HepG2 (cell line): Measurements from ENCODE around the gene FUT6. TPM values are rescaled to one million over a fixed set of nuclear protein-coding genes. Genes with fewer than 3 reads are reported as not detected.

Experiments used
- CAMTA2 ChIP-seq: sonication (generic); formaldehyde crosslinking; IDR thresholded peaks from 2 replicates; pipeline ENCODE4 v1.4.0; 2020; ENCODE audit warnings: mild to moderate bottlenecking, missing genetic modification reagents, borderline replicate concordance
- CBFB ChIP-seq: sonication (generic); formaldehyde crosslinking; IDR thresholded peaks from 2 replicates; pipeline ENCODE4 v1.4.0; 2020; ENCODE audit warnings: missing genetic modification reagents
- GATAD2A ChIP-seq: IDR thresholded peaks from 2 replicates; pipeline ENCODE4 v1.6.1; 2016
- HES4 ChIP-seq: sonication (generic); formaldehyde crosslinking; IDR thresholded peaks from 2 replicates; pipeline ENCODE4 v1.9.0; 2021; ENCODE audit warnings: mild to moderate bottlenecking, missing genetic modification reagents, borderline replicate concordance
- KLF9 ChIP-seq: IDR thresholded peaks from 2 replicates; pipeline ENCODE4 v1.6.1; 2016; ENCODE audit warnings: low read depth
- PITX1 ChIP-seq: sonication (generic); formaldehyde crosslinking; IDR thresholded peaks from 2 replicates; pipeline ENCODE4 v1.5.1; 2020; ENCODE audit warnings: mild to moderate bottlenecking, missing genetic modification reagents
- SIX1 ChIP-seq: sonication (generic); formaldehyde crosslinking; IDR thresholded peaks from 2 replicates; pipeline ENCODE4 v1.4.0; 2020; ENCODE audit warnings: missing genetic modification reagents, borderline replicate concordance
- SMAD3 ChIP-seq: sonication (generic); formaldehyde crosslinking; IDR thresholded peaks from 2 replicates; pipeline ENCODE4 v1.4.0; 2020; ENCODE audit warnings: missing genetic modification reagents
- SOX6 ChIP-seq, 2 experiments: fragments of 450-650 bp in 1 of 2; sonication (generic) in 1 of 2; formaldehyde crosslinking in 1 of 2; IDR thresholded peaks; 2 replicates each; pipeline versions ENCODE4 v1.4.0 to v1.6.1; 2017 to 2020; ENCODE audit warnings: antibody characterized with exemption in 1 of 2, mild to moderate bottlenecking in 1 of 2, missing genetic modification reagents in 1 of 2
- SP4 ChIP-seq: sonication (generic); formaldehyde crosslinking; IDR thresholded peaks from 2 replicates; pipeline ENCODE4 v1.8.1; 2023; ENCODE audit warnings: mild to moderate bottlenecking, missing genetic modification reagents
- ZMAT5 ChIP-seq: sonication (generic); formaldehyde crosslinking; IDR thresholded peaks from 2 replicates; pipeline ENCODE4 v1.5.0; 2020; ENCODE audit warnings: mild to moderate bottlenecking, low read depth, missing genetic modification reagents, borderline replicate concordance
- ZMYM4 ChIP-seq: sonication (generic); formaldehyde crosslinking; IDR thresholded peaks from 2 replicates; pipeline ENCODE4 v1.8.1; 2023; ENCODE audit warnings: mild to moderate bottlenecking, missing genetic modification reagents
- ZNF234 ChIP-seq: sonication (generic); formaldehyde crosslinking; conservative IDR thresholded peaks from 2 replicates; pipeline ENCODE4 v1.5.1; 2020; ENCODE audit warnings: mild to moderate bottlenecking, missing genetic modification reagents
- ZNF326 ChIP-seq: sonication (generic); formaldehyde crosslinking; IDR thresholded peaks from 2 replicates; pipeline ENCODE4 v1.4.0; 2020; ENCODE audit warnings: missing genetic modification reagents, borderline replicate concordance
- ZNF484 ChIP-seq: sonication (generic); formaldehyde crosslinking; IDR thresholded peaks from 2 replicates; pipeline ENCODE4 v1.5.1; 2020; ENCODE audit warnings: mild to moderate bottlenecking, low read depth, missing genetic modification reagents, borderline replicate concordance
- ZNF883 ChIP-seq: sonication (generic); formaldehyde crosslinking; IDR thresholded peaks from 2 replicates; pipeline ENCODE4 v1.5.1; 2020; ENCODE audit warnings: mild to moderate bottlenecking, missing genetic modification reagents; ENCODE audit errors: not compliant biosample characterization
- polyA plus RNA-seq, 8 experiments: library from polyadenylated mRNA; depleted of rRNA in 3 of 8; stranded (reverse) in 7 of 8; unstranded in 1 of 8; fragments of >200 nt; fragmentation: Illumina TruSeq in 4 of 8; extraction: Trizol in 4 of 8; gene quantifications; 2 replicates each; pipeline versions ENCODE4 v1.2.1 to v1.2.3, GENCODE V29; 2011 to 2016; ENCODE audit warnings: low read depth in 4 of 8, missing spikeins in 1 of 8, mixed read lengths in 1 of 8; ENCODE audit not compliant: insufficient read depth in 1 of 8
- total RNA-seq, 5 experiments: library from RNA; depleted of rRNA; stranded (reverse); fragments of >200 nt; fragmentation: Illumina TruSeq; extraction: Trizol; gene quantifications; 2 replicates each; pipeline ENCODE4 v1.2.3, GENCODE V29; 2016; ENCODE audit warnings: low read depth in 1 of 5
- TF ChIP-seq, protein P1 (sequence below): sonication (generic); formaldehyde crosslinking; IDR thresholded peaks from 2 replicates; pipeline ENCODE4 v1.4.0; 2020; ENCODE audit warnings: mild to moderate bottlenecking, missing genetic modification reagents
- TF ChIP-seq, protein P2 (sequence below): sonication (generic); formaldehyde crosslinking; IDR thresholded peaks from 2 replicates; pipeline ENCODE4 v1.4.0; 2020; ENCODE audit warnings: mild to moderate bottlenecking, missing genetic modification reagents, borderline replicate concordance

FUT6 gene
- total and polyA plus RNA-seq, 2 of the 13 experiments (the other 11 are each of a cell fraction or from before 2014, with no cell fraction given) = 8.2 to 27.7 TPM

DNA sequence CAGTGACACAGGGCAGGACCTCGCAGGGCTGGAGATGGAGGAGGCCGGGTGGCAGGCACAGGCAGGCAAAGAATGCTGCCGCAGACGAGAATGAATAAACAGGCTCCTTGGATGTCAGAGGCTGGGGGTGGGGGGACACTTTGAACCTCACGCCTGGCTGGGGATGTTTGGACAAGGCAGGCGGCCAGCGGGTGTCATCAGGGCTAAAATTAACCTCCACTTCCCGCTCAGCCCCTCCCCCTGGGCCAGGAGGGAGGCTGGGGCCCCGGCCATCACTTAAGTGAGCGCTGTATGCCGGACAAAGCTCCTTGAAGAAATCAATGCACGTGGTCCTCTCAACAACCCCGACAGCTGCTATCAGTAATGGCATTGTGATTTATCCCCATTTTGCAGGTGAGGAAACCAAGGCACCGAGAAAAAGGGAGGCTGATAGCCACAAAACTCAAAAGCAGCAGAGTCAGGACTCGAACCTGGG lies 41.1 kb upstream of the FUT6 start (continued):
- TF ChIP-seq ZMAT5 (no peak), PITX1 (CRISPR knock-in tag) (0 out of 2 replicates have a peak, but pooled peaks have one; percentile 25), KLF9 (CRISPR knock-in tag) (no peak), ZNF234 (CRISPR knock-in tag) (no peak), GATAD2A (CRISPR knock-in tag) (peak; percentile 83), CBFB (CRISPR knock-in tag) (no peak), ZMYM4 (CRISPR knock-in tag) (no peak), ZNF883 (CRISPR knock-in tag) (no peak), ZNF326 (CRISPR knock-in tag) (no peak), ZNF484 (CRISPR knock-in tag) (no peak), SOX6 (IDR thresholded peaks at IDR 0.05) (no peak), SOX6 (CRISPR knock-in tag; IDR thresholded peaks at IDR 0.05) (peak; percentile 91), SMAD3 (CRISPR knock-in tag) (peak; percentile 81; the same call in 1 of the 2 replicates), HES4 (CRISPR knock-in tag) (no peak), CAMTA2 (CRISPR knock-in tag) (no peak), SP4 (CRISPR knock-in tag) (no peak), SIX1 (no peak; the same call in 1 of the 2 replicates)
- TF ChIP-seq, protein P1, sequence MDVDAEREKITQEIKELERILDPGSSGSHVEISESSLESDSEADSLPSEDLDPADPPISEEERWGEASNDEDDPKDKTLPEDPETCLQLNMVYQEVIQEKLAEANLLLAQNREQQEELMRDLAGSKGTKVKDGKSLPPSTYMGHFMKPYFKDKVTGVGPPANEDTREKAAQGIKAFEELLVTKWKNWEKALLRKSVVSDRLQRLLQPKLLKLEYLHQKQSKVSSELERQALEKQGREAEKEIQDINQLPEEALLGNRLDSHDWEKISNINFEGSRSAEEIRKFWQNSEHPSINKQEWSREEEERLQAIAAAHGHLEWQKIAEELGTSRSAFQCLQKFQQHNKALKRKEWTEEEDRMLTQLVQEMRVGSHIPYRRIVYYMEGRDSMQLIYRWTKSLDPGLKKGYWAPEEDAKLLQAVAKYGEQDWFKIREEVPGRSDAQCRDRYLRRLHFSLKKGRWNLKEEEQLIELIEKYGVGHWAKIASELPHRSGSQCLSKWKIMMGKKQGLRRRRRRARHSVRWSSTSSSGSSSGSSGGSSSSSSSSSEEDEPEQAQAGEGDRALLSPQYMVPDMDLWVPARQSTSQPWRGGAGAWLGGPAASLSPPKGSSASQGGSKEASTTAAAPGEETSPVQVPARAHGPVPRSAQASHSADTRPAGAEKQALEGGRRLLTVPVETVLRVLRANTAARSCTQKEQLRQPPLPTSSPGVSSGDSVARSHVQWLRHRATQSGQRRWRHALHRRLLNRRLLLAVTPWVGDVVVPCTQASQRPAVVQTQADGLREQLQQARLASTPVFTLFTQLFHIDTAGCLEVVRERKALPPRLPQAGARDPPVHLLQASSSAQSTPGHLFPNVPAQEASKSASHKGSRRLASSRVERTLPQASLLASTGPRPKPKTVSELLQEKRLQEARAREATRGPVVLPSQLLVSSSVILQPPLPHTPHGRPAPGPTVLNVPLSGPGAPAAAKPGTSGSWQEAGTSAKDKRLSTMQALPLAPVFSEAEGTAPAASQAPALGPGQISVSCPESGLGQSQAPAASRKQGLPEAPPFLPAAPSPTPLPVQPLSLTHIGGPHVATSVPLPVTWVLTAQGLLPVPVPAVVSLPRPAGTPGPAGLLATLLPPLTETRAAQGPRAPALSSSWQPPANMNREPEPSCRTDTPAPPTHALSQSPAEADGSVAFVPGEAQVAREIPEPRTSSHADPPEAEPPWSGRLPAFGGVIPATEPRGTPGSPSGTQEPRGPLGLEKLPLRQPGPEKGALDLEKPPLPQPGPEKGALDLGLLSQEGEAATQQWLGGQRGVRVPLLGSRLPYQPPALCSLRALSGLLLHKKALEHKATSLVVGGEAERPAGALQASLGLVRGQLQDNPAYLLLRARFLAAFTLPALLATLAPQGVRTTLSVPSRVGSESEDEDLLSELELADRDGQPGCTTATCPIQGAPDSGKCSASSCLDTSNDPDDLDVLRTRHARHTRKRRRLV (CRISPR knock-in tag) = 0 out of 2 replicates have a peak, but pooled peaks have one; percentile 59
- TF ChIP-seq, protein P2, sequence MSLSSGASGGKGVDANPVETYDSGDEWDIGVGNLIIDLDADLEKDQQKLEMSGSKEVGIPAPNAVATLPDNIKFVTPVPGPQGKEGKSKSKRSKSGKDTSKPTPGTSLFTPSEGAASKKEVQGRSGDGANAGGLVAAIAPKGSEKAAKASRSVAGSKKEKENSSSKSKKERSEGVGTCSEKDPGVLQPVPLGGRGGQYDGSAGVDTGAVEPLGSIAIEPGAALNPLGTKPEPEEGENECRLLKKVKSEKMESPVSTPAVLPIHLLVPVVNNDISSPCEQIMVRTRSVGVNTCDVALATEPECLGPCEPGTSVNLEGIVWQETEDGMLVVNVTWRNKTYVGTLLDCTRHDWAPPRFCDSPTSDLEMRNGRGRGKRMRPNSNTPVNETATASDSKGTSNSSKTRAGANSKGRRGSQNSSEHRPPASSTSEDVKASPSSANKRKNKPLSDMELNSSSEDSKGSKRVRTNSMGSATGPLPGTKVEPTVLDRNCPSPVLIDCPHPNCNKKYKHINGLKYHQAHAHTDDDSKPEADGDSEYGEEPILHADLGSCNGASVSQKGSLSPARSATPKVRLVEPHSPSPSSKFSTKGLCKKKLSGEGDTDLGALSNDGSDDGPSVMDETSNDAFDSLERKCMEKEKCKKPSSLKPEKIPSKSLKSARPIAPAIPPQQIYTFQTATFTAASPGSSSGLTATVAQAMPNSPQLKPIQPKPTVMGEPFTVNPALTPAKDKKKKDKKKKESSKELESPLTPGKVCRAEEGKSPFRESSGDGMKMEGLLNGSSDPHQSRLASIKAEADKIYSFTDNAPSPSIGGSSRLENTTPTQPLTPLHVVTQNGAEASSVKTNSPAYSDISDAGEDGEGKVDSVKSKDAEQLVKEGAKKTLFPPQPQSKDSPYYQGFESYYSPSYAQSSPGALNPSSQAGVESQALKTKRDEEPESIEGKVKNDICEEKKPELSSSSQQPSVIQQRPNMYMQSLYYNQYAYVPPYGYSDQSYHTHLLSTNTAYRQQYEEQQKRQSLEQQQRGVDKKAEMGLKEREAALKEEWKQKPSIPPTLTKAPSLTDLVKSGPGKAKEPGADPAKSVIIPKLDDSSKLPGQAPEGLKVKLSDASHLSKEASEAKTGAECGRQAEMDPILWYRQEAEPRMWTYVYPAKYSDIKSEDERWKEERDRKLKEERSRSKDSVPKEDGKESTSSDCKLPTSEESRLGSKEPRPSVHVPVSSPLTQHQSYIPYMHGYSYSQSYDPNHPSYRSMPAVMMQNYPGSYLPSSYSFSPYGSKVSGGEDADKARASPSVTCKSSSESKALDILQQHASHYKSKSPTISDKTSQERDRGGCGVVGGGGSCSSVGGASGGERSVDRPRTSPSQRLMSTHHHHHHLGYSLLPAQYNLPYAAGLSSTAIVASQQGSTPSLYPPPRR (CRISPR knock-in tag) = peak; percentile 66; the same call in 1 of the 2 replicates
